GM21515 (cell line): ENCODE data around the gene OPRM1.
A peak's percentile ranks its signal among the peaks of the same experiment; 100 is the strongest.
"Not testable (repeated sequence)": the region's sequence is repeated elsewhere in the genome, so short reads cannot be mapped to it uniquely, and the experiment has no call there.

Experiments
- ATAC-seq: cut with Tn5 transposase; IDR thresholded peaks from one replicate; pipeline ENCODE4 v1.9.1; 2021; ENCODE audit not compliant: unreplicated experiment

The OPRM1 gene

DNA sequence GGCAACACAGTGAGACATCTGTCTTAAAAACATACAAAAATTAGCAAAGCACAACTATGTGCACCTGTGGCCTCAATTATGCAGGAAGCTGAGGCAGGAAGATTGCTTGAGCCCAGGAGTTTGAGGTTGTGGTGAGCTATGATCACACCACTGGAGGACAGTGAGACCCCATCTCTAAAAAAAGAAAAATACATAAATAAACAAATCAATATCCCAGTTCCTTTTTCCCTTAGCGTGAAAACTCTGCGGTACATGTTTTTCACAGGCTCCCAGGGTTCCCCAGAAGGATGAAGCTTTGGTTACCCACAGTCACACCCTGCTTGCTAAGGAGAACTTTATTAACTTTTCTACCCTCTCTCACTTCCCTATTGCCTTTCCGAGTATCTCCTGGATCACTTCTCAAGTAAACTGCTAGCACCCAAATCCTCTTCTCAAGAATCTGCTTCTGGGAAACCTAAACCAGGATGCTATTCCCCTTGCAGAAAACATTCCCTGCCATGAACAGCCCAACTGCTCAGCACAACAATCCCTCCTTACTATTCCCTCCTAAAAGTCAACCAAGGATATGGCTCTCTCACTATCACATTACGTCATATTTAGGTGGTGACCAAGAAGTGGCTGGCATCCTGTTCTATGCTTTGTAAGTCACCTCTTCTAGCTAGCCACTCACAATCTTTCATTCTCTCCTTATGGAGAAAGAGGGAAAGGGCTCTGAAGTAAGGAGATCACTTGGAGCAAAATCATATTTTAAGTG lies 195.2 kb downstream of the OPRM1 start:
- peak; percentile 63 for ATAC-seq

DNA sequence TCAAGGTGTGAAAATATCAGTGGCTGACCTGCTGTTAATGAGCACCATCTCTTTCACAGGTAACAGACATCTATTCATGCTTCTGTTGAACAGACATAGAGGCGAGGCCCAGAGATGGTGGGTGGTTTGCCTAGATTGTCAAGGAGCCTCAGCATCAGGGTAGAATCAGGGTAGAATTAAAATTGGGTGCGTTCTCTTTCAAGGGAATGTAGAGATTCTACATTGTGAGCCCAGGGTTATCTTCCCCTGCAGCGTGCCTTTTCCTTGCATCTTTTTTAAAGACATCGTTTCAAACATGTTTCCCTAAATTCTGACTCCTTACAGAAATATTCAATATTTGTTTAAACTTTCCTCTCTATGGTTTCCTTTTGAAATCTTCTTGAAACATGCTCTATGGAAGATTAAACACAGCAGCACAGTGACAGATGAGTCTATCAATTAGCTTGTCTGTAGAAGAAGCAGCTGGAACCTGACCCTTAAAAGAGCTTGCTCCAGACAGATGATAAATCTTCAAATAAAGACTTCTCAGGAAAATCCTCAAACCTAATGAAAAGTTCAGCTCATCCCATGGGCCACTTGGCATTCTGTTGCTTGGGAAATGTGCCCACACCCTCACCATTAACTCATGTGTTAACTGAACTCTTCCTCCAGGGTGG lies 197.7 kb downstream of the OPRM1 start:
- ATAC-seq: no peak

DNA sequence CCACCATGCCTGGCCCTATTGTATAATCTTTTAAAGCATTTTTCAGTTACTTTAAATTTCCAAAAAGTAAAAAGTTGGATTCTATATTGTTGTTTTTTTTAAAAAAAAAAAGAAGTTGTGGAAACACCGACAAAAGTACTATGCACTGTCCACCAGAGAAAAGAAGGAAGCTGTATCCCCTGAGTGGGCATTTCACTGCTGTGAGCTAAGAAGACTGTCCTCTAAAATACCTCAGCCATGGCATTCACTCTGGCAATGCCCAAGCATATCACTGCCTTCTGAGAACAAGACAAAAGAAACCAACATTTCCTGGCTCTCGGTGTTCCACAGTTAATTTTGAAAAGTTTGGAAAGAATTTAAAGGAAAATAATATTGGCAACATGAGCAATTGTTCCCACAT lies 199.8 kb downstream of the OPRM1 start:
- ATAC-seq: no peak

DNA sequence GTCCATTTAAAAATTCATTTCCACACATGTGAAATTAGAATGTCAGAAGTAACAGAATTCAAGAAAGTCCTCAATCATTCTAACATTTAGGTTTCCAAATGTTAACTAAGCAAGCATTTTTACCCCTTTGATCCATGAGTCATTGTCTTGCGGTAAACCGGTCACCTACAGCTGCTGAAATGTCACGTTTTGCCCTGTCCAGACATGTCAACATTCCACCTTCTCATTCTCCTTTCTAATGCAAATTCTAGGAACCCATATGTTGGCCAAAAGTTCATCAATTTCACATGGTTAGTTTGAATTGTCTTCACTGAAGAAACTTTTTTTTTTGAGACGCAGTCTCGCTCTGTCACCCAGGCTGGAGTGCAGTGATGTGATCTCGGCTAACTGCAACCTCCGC lies 200.4 kb downstream of the OPRM1 start:
- ATAC-seq: no peak

DNA sequence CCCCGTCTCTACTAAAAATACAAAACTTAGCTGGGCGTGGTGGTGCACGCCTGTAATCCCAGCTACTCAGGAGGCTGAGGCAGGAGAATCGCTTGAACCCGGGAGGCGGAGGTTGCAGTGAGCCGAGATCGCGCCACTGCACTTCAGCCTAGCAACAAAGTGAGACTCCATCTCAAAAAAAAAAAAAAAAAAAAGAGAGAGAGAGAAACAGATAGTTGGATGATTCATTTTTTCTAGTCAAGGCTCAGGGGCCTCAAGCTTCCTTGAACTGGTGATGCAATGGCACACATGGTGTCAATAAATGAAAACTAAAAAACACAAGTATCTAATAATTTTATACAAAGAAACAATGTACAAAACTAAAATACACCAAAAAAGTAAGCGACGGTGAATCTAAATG lies 202.0 kb downstream of the OPRM1 start:
- ATAC-seq: not testable (repeated sequence)

DNA sequence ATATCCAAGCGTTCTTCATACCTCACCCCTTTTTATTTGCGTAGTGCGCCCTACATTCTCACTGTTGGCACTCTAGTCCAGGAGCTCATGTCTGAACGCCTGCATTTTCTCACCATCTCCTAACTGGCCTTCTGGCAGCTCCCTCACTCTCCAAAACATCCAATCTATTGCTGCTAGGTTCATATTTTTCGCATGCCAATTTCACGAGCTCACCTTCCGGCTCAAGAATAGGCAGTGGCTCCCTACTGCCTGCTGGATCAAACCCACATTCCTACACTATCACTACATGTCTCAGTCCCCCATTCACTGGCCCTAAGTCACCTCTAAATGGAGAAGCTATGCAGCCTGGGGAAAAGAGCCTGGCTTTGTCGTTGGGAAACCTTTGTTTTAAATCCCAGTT lies 202.5 kb downstream of the OPRM1 start:
- ATAC-seq: no peak

DNA sequence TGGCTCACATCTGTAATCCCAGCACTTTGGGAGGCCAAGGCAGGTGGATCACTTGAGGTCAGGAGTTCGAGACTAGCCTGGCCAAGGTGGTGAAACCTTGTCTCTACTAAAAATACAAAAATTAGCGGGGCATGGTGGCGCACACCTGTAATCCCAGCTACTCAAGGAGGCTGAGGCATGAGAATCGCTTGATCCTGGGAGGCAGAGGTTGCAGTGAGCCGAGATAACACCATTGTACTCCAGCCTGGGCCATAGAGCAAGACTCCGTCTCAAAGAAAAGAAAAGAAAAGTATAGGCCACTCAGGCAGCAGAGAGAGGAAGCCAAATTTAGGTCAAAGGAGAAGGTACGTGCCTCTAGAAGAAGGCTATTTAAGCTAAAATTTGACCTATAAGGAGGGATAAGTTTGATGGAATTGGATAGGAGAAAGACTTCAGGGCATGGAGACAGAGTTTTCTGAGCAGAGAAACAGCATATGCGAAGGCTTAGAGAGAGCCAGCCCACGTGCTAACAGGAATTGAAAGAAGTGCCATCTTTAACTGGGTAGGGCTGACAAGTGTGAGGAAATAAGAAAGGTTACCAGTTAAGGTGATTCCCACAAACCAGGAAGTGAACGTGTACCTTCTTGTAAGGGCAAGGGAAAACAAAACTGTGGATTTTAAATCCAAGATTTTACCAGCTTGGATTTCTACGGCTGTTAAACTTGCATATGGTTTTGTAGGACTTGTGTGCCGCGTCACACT lies 203.7 kb downstream of the OPRM1 start:
- ATAC-seq: no peak

DNA sequence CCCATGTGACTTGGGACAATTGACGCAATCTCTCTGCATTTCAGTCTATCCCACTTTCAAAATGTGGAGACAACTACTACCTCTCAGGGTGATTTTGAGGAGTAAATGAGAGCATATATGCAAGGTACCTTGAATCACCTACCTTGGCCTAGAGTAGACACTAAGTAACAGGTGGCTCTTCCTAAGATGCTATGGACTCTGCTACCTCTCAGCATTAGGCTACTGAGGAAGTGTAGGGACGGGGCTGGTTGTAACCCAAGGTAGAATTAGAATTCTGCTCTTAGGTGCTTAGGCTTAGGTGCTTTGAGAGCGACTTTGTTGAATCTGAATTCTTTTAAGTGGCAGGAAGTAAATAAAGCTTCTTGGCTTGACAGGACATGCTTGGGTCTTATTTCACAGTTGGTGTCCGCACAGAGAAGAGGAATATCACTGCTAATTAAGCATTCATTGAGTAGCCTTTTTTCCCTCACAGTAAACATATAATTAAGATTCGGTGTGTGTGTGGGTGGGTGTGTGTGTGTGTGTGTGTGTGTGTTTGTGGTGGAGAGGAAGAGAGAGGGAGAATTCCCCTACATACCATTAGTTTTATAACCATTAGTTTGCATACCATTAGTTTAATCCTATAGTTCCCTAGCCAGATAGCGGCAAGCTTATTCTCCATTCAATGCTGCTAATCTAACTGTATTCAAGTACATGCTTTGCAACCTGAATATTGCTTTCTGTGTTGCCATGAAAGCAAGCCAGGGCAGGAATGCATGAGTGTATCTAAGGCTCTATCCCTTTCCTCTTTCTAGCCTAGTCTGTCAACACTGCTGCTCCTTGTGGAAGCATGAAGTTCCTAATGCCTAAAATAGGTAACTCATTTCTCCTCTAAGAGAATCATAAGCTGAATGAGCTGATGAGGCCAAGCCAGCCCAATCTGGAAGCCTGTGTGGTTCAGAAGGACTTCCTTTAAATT lies 205.0 kb downstream of the OPRM1 start:
- no peak for ATAC-seq

DNA sequence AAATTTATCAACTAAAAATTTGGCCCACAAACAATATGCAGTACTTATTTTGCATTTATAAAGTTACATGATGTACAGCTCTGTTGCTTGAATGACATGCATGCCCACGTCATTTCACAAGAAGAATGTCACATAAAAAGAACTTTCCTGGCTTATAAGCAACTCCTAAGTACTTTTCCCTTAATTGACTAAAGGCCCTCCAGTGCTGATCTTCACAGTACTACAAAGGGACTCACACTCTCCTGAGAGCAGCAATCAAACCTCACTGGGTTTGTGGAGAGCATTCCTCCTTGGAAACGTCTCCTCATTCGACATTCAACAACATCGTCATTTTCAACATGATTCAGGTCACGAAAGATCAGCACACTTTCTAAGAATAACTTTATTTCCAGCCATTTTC lies 206.5 kb downstream of the OPRM1 start:
- no peak for ATAC-seq

DNA sequence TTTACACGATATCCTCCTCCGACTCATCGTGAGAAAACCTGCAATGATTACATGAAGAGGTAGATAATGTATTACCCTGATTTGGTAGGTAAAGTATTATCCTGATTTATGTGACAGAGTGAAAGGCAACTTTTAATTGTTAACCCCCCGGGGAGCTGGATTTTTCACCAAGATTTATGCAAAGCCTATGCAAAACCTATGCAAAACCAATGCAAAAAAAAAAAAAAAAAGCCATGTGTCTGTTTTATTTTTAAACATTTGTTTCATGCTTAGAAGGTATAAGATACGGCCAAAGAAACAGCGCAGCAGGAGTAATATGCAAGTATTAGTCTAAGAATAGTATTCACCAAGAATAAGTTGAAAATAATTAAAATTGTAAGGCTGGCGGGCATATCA lies 207.7 kb downstream of the OPRM1 start:
- ATAC-seq: no peak

DNA sequence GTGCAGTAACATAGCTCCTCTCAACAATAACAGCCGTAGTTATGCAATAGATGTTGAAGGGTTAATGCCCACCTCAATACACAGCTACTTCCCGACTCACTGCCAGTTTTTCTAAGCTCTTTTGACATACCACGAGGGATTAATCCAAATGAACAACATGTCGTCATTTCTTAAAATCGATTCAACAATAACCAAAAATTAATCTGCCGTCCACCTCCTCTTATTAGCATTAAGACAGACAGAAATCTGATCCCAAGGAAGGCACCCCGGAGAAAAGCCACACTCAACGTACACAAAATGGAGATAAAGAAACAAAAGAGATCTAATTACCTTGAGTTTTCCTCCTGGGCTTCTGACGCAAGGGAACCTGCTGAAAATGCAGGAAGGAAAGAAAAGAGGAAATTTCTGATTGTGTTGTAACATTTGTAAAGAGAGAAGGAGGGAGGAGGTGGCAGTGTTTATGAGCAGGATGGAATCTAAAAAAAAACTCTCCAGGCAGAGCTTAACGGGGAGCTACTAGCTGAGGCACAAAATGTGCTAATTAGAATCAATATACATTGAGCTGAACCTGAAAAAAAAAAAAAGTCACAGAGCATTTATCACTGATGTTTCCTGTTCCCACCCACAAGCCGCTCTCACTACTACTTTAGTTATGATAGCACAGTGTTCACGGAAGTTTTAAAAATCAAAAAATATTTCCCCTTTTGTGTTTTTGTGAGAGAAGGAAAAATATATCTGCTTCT lies 208.2 kb downstream of the OPRM1 start:
- peak; percentile 53 for ATAC-seq

DNA sequence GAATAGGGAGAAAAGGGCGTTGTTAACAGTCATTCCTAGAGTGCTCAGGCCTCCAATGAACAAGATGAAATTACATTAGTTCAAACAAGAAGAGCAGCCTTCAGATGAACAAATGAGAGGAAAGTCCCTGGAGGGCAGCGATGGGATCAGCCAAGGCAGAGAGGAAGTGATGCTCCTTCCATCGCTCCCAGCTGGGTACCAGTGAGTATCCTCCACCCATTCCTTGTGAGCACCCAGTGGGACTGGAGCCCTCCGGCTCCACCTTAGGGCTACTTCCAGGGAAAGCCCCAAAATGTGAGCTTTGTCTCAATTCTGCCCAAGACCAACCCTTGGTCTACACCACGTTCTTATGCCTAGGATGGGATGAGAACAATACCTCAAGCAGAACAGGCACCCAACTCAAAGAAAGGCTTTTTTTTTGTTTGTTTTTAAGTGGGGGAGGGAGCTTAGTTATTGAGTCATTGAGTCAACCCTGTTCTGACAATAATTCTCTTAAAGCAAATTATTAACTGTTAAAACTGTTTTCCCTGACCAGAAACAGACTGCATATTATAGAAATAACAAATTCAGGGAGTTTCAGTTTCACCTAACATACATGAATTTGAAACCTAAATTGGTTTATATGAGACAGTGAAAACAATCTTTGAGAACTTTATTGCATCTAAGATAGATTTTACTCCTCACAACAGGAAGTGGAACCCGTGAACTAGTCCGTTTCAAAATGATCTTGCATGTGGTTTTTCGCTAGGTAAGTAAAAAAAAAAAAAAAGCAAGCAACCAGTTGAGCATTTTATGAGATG lies 210.7 kb downstream of the OPRM1 start:
- peak; percentile 73 for ATAC-seq

DNA sequence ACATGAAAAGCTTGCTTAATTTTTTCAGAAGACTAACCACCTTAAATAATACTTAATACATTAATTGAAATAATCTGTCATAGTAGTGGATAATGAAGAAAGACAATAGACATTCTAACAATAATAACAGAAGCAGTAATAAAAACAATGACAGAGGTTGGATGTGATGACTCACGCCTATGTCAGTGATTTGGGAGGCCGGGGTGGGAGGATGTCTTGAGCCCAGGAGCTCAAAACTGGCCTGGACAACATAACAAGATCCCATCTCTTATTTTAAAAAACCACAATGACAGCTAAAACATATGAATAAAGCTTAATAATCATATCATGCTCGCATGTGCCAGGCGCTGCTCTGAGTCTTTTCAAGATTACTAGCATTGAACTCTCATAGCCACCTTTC lies 212.1 kb downstream of the OPRM1 start:
- ATAC-seq: no peak

DNA sequence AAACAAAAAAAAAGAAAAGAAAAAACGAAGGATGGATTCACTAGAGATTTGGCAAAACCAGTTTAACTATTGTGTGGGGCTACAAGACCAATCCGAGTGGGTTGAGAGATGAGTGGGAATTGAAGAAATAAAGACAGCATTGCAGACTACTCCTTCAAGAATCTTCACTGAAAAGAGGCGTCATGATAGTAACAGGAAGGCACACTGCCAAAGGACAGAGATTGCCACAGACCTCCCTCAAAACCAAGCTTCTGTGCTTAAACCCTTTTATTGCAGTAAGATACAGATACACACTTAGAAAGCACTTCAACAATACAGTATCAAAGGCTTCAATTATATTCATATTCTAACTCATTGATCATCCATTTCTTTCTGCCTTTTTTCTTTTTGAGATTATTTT lies 213.6 kb downstream of the OPRM1 start:
- ATAC-seq: no peak

DNA sequence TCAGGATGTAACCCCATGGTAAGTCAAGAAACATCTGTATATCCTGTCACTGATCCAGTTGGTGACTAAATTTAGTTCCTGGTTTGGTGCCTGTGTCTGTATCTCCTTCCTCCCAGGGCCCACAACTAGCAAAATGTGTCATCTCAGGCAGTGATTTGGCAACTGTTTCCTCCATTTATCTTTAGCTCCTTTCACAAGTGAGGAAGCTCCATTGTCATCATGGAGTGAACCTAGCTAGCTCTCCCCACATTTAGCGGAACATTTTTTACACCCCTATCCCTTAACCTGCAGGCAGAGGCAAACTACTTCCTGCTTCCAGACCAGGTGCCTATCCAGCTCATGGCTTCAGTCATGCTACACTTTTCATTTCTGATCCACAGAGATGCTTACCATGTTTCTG lies 218.0 kb downstream of the OPRM1 start:
- ATAC-seq: no peak

DNA sequence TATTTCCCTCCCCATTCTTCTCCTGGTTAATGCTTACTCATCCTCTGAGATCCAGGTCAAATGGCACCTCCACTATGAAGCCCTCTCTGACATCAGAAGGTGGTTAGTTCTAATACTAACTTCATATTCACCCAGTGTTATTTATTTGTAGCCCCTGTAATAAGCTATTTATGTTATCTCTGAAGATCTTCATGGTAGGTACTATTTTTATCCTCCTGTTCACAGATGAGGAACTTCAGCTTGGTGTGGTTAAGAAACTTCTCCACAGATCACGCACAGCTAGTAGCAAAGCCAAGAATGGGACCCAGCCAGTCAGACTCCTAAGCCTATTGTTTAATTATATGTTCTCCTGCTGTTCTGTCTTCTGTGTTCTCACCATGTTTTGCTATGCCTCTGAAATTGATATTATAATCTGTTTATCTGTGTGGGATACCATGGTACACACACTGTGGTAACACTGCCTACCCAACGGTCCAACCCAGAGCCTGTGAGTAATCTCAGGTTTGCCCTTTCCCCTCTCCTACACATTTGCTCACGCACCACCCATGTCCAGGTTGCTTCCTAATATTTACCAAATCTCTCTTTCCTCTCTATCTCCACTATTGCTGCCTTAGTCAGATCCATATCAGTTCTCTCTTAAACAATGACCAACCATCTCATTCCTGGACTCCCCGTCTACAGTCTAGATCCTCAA lies 219.2 kb downstream of the OPRM1 start:
- ATAC-seq: peak; percentile 82

DNA sequence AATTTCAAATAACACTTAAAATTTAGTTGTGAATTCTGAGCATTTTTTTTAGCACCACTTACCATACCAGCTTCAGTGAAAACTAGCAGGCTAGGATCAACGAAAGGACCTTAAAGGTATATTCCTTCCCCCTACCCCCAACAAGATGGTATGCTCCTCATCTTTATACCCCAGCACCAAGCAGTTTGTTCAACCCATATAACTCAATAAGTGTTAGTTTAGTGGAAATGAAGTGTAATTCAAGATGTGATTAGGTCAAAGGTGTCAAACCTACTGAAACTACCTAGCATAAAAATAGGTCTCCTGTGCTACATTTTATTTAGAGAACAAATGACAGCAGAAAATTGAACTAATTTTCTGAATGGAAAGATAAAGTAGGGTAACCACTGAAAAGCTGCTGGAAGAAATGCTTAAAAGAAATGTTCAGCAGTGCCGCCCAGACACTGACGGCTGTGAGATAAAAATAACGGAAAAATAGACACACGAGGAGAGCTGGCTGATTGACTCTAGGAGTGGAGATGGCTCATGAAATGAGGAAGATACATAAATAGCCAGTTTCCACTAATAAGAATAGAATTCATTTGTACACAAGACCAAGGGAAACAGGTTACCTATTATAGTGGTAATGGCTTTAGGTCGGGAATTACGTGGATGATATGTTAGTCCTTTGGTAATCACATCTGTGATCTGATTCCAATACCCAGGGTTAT lies 222.8 kb downstream of the OPRM1 start:
- ATAC-seq: no peak

DNA sequence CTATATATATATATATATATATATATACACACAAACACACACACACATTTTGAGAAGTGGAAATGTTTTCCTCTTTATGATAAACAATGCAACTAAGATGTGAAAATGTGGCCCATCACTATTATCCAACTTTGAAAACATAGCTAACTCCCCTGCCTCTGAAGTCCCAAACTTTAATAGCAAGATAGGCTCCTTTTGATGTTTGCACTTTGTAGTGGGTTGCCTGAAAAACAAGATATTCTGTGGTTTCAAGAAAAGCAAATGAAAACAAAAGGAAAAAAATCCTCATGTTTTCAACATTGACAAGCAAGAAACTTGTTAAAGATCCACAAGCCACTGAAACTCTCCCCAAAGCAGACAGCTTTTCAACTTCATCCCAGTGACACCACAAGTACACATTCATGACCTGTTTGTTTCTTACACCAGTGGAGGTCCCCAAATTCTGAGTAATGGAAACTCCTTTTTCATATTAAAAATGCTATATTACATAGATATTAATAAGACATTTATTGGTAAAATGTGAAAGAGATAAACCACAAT lies 227.6 kb downstream of the OPRM1 start:
- no peak for ATAC-seq
